Pulmonary artery endothelial cell (primary cell): ENCODE measurements around the gene XPNPEP2. TPM values are rescaled to one million over a fixed set of nuclear protein-coding genes. Genes with fewer than 3 reads are reported as not detected.

ENCODE experiments used
- DNase-seq: peaks from one replicate; pipeline ENCODE4 v3.0.0-alpha.2; 2011; ENCODE audit warnings: low read depth, low spot score
- total RNA-seq: library from RNA; depleted of rRNA; stranded (reverse); fragments of >200 nt; gene quantifications from 2 replicates; pipeline ENCODE4 v1.2.3, GENCODE V29; 2014

XPNPEP2 gene
- total RNA-seq, 1 donor from 2014 or later = not detected

DNA sequence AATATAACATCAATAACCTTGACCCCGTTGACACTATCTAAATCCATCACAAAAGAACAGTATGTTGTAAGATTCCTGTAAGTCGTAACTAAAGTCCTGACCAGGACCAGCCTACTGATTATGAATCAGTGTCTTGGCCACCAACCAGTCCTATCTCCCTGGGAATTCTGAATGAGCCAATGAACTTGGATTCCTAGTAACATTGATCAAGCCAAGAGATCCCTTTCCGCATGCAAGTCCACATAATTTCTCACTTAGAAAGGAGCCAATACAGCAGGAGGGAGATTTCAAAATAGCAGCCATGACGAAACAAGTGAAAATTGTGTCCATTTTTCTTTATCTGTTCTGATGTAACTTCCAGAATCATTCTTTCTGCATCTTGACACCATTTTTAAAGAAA lies 9.5 kb downstream of the XPNPEP2 start:
- DNase-seq = no peak

GRCh38 chrX:129749069-129749468 lies 10.3 kb downstream of the XPNPEP2 start:
- no peak for DNase-seq

DNA sequence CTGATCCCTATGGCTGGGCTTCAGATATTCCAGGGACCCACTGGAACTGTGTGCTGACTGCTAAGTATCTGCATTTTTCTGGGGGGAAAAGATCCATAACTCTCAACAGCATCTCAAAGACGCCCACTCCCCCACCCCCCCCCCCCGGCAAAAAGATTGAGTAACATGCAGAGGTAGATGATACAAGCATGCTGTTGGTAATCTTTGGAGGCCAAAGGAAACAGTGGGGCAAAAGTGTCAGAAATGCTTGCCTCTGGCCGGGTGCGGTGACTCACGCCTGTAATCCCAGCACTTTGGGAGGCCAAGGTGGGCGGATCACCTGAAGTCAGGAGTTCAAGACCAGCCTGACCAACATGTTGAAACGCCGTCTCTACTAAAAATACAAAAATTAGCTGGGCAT lies 12.2 kb downstream of the XPNPEP2 start:
- no peak for DNase-seq

- no peak for DNase-seq
Observed at GRCh38 chrX:129754056-129755024, 15.6 kb downstream of the XPNPEP2 start.

DNA sequence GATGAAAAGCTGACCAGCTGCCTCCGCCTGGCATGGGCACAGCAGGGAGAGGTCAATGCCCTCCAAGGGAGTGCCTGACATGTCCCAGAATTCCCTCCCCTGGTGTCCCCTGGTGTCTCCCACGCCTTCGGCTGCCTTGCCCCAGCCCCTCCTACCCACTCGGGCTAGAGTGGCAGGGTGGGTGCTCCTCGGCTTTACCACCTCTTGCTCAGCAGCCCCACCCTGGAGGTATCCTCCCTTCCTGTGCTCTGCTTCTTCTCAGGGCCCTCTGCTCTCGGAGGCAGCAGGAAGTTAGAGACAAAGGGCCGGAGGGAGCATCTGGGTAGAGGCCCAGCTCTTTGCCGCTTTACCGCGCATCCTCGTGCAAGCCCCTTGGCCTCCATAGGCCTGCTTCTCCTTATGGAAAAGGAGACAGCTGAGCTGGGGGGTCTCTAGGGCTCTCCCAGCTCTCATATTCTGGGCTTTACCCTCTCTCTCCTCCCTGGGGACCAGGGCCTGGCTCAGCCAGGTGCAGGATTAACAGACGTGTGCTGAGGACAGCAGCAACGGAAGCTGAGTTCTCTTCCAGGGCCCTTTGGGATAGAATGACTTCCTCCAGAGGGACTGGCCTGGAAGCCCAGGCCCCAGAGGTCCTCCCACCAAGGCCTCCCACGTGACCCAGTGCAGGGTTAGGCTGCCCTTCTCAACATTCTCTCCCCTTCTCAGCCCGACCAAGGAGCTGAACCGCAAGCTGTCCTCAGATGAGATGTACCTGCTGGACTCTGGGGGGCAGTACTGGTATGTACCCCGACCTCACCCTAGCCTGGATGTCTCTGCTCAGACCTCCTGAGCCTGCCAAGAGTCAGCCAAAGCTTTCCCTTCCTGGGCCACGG lies 17.2 kb downstream of the XPNPEP2 start:
- DNase-seq = no peak

GRCh38 chrX:129759576-129760061 lies 20.8 kb downstream of the XPNPEP2 start:
- no peak for DNase-seq

- DNase-seq = no peak
Observed at GRCh38 chrX:129760155-129760554, 21.4 kb downstream of the XPNPEP2 start.

DNA sequence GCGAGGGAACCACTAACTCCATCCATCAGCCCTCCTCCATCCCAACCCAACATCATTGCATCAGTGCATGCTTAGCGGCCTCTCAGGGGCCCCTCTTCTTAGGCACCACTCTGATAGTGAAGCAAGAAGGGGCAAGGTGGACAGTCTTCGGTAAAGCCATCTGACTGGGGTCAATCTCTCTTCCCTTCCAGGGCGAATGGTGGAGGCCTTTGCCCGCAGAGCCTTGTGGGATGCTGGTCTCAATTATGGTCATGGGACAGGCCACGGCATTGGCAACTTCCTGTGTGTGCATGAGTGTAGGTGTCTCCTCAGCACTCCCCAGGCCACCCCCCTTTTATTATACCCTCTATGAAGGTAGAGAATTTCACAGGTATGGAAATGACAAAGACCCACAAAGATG lies 22.2 kb downstream of the XPNPEP2 start:
- DNase-seq = no peak

DNA sequence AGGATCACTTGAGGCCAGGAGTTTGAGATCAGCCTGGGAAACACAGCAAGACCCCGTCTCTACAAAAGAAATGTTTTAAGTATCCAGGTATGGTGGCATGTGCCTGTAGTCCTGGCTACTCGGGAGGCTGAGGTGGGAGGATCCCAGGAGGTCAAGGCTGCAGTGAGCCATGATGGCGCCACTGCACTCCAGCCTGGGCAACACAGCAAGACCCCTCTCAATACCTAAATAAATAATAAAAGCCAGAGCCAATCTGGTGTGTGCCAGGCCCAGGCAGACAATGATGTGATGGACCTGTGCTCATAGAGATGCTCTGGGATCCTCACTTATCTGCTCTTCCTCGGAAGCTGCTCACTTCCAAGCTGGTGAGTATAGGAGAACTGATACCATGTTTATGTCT lies 22.8 kb downstream of the XPNPEP2 start:
- no peak for DNase-seq

GRCh38 chrX:129762448-129762847 lies 23.7 kb downstream of the XPNPEP2 start:
- DNase-seq = no peak

GRCh38 chrX:129763666-129764065 lies 24.9 kb downstream of the XPNPEP2 start:
- no peak for DNase-seq

- no peak for DNase-seq
Observed at GRCh38 chrX:129768186-129768585, 29.4 kb downstream of the XPNPEP2 start.

GRCh38 chrX:129768586-129769466 lies 30.0 kb downstream of the XPNPEP2 start:
- no peak for DNase-seq

GRCh38 chrX:129769467-129770154 lies 30.8 kb downstream of the XPNPEP2 start:
- DNase-seq = no peak

- DNase-seq = no peak
Observed at GRCh38 chrX:129771266-129771995, 32.7 kb downstream of the XPNPEP2 start.

DNA sequence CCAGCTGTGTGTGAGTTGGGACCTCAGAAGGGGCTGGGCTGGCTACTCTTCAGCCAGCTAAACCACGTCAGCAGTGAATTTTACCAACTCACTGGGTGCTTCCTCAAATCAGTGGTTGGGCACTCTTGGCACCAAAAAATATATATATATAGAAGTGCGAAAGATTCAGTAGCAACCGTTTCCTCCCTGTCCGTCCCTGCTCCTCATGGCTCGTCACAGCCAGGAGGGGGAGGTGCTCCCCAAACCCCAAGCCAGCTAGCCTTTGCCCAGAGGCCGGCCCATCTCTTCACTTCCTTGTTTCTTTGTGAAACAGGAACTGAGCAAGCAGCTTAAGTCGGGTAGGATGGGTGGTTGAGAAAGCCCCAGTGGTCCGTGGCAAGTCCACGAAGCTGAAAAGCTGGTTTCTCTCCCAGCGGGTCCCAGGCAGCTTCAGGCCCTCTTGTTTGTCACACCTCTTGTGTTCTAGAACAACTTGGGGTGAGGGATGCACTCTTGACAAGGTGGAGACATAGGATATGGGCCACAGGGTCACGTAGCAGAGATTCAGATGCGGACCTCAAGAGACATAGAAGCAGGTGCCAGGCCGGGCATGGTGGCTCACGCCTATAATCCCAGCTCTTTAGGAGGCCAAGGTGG lies 34.1 kb downstream of the XPNPEP2 start:
- DNase-seq = no peak

GRCh38 chrX:129773649-129774458 lies 35.1 kb downstream of the XPNPEP2 start:
- no peak for DNase-seq
